Gastroesophageal sphincter (tissue), 4 donors: ENCODE data around the gene CTSE. TPM values are rescaled to one million over a fixed set of nuclear protein-coding genes. Genes with fewer than 3 reads are reported as not detected.

Experiments used
- ATAC-seq: fragments of 150-250 bp; one replicate; pipeline ENCODE4 v1.9.1; 2016; ENCODE audit warnings: mild to moderate bottlenecking, moderate library complexity
- H3K27ac ChIP-seq, 4 donors: fragments of 200-600 bp; sonication (generic) in 3 of 4; 1 replicate in 3 of 4; 2 replicates in 1 of 4; pipeline ENCODE4 v1.5.1; 2016 to 2019
- H3K27me3 ChIP-seq: fragments of 200-600 bp; sonication (generic); one replicate; pipeline ENCODE4 v1.5.1; 2019
- H3K36me3 ChIP-seq, 2 donors: fragments of 200-600 bp; sonication (generic); one replicate each; pipeline ENCODE4 v1.5.1; 2019; ENCODE audit warnings: control low read depth in 1 of 2
- H3K4me1 ChIP-seq, 3 donors: fragments of 200-600 bp; sonication (generic); 1 replicate in 2 of 3; 2 replicates in 1 of 3; pipeline ENCODE4 v1.5.1; 2016 to 2019; ENCODE audit warnings: control low read depth in 2 of 3
- H3K4me3 ChIP-seq, 2 donors: fragments of 200-600 bp; sonication (generic); one replicate each; pipeline ENCODE4 v1.5.1; 2019; ENCODE audit warnings: mild to moderate bottlenecking in 1 of 2, moderate library complexity in 1 of 2
- H3K9me3 ChIP-seq, 3 donors: fragments of 200-600 bp; sonication (generic); one replicate each; pipeline ENCODE4 v1.5.1; 2017 to 2019; ENCODE audit warnings: control low read depth in 2 of 3
- EP300 ChIP-seq: sonication (generic); formaldehyde crosslinking; IDR thresholded peaks from one replicate; pipeline ENCODE4 v1.6.1; 2017; ENCODE audit warnings: antibody characterized with exemption, mild to moderate bottlenecking
- POLR2A ChIP-seq, 2 donors: fragments of 450-650 bp; IDR thresholded peaks; one replicate each; pipeline ENCODE4 v1.6.1; 2017; ENCODE audit warnings: antibody characterized with exemption in 2 of 2, mild to moderate bottlenecking in 2 of 2, moderate library complexity in 1 of 2
- POLR2AphosphoS5 ChIP-seq: sonication (generic); formaldehyde crosslinking; IDR thresholded peaks from one replicate; pipeline ENCODE4 v1.6.1; 2017; ENCODE audit warnings: antibody characterized with exemption
- WGBS, 2 donors: methylation state at CpG; one replicate each; pipeline ENCODE4 v1.1.5; 2018; ENCODE audit warnings: low coverage in 1 of 2; 5-methylcytosine and 5-hydroxymethylcytosine counted together
- total RNA-seq, 4 donors: library from RNA; depleted of rRNA; stranded (reverse); fragments of >200 nt; gene quantifications; one replicate each; pipeline ENCODE4 v1.1.0, GENCODE V29; 2016
- TF ChIP-seq, protein P1 (sequence below), 4 experiments: fragments of 200-600 bp in 2 of 4; fragments of 450-650 bp in 2 of 4; sonication (generic) in 1 of 4; IDR thresholded peaks; one replicate each; pipeline ENCODE4 v1.5.1; 2017 to 2019; ENCODE audit warnings: antibody characterized with exemption in 4 of 4, mild to moderate bottlenecking in 2 of 4, moderate library complexity in 2 of 4

The CTSE gene
- total RNA-seq: not detected

- 90% methylated on average over 5 of the region's 11 CpGs; no CpG with 5 or more reads in 1 of the 2 donors for WGBS, 2 donors
- TF ChIP-seq EP300 (no peak), POLR2A (IDR thresholded peaks at IDR 0.05) (no peak), POLR2AphosphoS5 (no peak)
- TF ChIP-seq, protein P1, sequence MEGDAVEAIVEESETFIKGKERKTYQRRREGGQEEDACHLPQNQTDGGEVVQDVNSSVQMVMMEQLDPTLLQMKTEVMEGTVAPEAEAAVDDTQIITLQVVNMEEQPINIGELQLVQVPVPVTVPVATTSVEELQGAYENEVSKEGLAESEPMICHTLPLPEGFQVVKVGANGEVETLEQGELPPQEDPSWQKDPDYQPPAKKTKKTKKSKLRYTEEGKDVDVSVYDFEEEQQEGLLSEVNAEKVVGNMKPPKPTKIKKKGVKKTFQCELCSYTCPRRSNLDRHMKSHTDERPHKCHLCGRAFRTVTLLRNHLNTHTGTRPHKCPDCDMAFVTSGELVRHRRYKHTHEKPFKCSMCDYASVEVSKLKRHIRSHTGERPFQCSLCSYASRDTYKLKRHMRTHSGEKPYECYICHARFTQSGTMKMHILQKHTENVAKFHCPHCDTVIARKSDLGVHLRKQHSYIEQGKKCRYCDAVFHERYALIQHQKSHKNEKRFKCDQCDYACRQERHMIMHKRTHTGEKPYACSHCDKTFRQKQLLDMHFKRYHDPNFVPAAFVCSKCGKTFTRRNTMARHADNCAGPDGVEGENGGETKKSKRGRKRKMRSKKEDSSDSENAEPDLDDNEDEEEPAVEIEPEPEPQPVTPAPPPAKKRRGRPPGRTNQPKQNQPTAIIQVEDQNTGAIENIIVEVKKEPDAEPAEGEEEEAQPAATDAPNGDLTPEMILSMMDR (IDR thresholded peaks at IDR 0.05): no peak
These were observed at the start of gene CTSE for GRCh38 chr1:206023695-206024094. Gene CTSE (minus strand): TSS chr1:206023895. CDS start chr1:206023791, 104 bp downstream.

GRCh38 chr1:206070627-206071304 lies 47.1 kb upstream of the CTSE start:
- Histone ChIP-seq H3K36me3 (no peaks in the 10 kb centered on the region), H3K9me3 (no peaks in the 10 kb centered on the region), H3K4me3 (no peak overlapping the region), H3K27ac (no peak overlapping the region), H3K27me3 (peaks cover 7% of the 10 kb centered on the region), H3K4me1 (no peaks in the 10 kb centered on the region)
- WGBS, 2 donors: 81 to 88% methylated on average over 8 of the region's 9 CpGs
- no peak for ATAC-seq
- TF ChIP-seq POLR2A (IDR thresholded peaks at IDR 0.05) (no peak), POLR2AphosphoS5 (no peak), EP300 (no peak)
- TF ChIP-seq, protein P1 (IDR thresholded peaks at IDR 0.05): no peak

More at GRCh38 chr1:206023695-206024094, at the start of gene CTSE:
- peaks cover 8% of the 10 kb centered on the region for H3K27me3 ChIP-seq
- ATAC-seq: no peak
- H3K27ac ChIP-seq: no peak within 1 kb of the TSS
- H3K4me3 ChIP-seq: no peak within 1 kb of the TSS
- H3K9me3 ChIP-seq: peaks cover 0 to 6% (median 0%) of the 10 kb centered on the region in 3 donors
- no peaks in the 10 kb centered on the region for H3K36me3 ChIP-seq
- no peaks in the 10 kb centered on the region for H3K4me1 ChIP-seq

DNA sequence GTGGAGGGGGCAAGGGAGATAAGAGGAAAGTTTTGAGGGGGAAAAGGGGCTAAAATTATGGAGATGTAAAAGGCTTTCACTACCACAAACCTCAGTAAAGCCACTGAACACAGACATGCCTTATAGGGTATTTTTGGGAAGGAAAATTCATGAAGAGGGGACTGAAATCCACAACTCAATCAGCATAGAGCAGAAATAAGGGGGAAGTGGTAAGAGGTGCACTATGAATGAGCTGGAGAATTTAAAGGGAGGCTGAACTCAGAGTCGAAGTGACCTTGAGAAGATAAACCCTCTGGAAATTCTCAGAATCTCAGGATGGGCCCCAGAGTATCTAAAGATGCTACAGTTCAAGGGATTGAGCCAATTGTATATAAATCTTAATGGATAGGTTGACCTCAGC lies 44.6 kb upstream of the CTSE start:
- Histone ChIP-seq H3K9me3 (no peaks in the 10 kb centered on the region), H3K27me3 (peaks cover 3% of the 10 kb centered on the region), H3K4me3 (no peak overlapping the region), H3K27ac (no peak overlapping the region), H3K36me3 (no peaks in the 10 kb centered on the region), H3K4me1 (no peaks in the 10 kb centered on the region)
- 63 to 83% methylated on average over 1 of the region's 1 CpG for whole genome bisulfite sequencing, 2 donors
- ATAC-seq: no peak
- TF ChIP-seq POLR2AphosphoS5: no peak
- TF ChIP-seq, protein P1 (IDR thresholded peaks at IDR 0.05): no peak
- no peak for TF ChIP-seq POLR2A (IDR thresholded peaks at IDR 0.05)
- no peak for TF ChIP-seq EP300

DNA sequence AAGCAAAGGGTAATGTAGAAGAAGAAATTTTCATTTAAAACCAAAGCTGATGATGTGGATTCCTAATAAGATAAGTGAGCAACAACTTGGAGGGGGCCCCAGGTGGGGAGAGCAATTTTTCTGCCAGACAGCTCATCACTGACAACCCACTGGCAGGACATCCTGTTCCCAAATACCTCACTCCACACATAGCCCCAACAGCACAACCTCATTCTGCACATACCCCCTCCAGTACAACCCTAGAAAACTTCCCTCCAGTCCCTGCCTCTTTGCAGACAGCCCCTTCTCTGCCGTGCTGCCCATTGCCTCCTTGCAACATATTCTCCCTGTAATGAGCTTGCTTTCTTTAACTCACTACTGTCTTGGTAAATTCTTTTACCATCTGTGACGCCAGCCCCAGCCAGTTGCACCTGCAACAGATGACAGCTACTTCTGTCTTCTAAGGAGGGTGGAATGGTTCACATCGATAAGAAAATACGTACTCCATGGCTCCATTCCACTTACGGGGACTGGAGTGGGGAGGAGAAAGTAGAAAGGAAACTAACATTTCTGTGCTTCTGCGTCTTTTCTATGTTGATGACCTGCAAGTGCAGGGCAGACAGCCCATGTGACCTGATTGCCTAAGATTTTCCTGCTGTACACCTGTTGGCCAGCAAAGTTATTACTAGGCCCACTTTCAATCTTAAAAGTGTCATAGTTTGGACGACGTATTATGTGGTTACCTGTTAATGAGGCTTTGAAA lies 44.0 kb upstream of the CTSE start:
- H3K36me3 ChIP-seq: no peaks in the 10 kb centered on the region
- no peak overlapping the region for H3K4me3 ChIP-seq
- H3K4me1 ChIP-seq: no peaks in the 10 kb centered on the region
- no peak for ATAC-seq
- WGBS, 2 donors: 50 to 78% methylated on average over 5 to 8 of the region's 8 CpGs
- H3K9me3 ChIP-seq: no peaks in the 10 kb centered on the region
- H3K27me3 ChIP-seq: peaks cover 3% of the 10 kb centered on the region
- TF ChIP-seq POLR2A (IDR thresholded peaks at IDR 0.05) (no peak), POLR2AphosphoS5 (no peak), EP300 (no peak)
- TF ChIP-seq, protein P1 (IDR thresholded peaks at IDR 0.05): no peak
- H3K27ac ChIP-seq: no peak overlapping the region
